ENCODE results near the gene STRA6. TPM values are rescaled to one million over a fixed set of nuclear protein-coding genes. Genes with fewer than 3 reads are reported as not detected.

STRA6 gene
- total and polyA plus RNA-seq, 8 donors = 0.06 to 1.7 (median 0.46) TPM; not detected in 2

DNA sequence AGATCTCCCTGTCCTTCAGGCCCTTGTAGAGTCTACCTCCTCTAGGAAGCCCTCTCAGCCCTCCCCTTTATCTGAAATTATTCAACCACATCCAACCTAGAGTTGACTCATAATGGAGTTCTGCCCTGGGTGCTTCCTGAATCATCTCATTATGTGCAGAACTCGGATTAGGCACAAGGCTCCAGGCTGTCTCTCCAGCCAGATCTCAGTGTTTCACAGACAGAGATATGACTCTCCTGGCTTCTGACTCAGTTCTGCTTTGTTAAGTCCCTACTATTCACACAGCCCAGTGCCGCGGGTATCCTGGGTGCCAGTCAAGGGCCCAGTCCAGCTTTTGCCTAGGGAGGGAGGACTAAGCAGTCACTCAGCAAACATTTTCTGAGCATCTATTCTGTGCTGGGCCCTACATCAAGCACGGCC, 9.3 kb downstream of the STRA6 start:
- Histone ChIP-seq H3K9me3 (no peaks in the 10 kb centered on the region), H3K27me3 (no peaks in the 10 kb centered on the region), H3K4me1 (no peaks in the 10 kb centered on the region), H3K27ac (no peak overlapping the region), H3K4me3 (no peak overlapping the region), H3K36me3 (no peaks in the 10 kb centered on the region)
- DNase-seq (peak in 1 of 6 donors; percentile 10), FAIRE-seq (no peak), ATAC-seq (no peak)
- intact Hi-C loops (cut with DNase I) = no loop called here
- WGBS, 2 donors = 66 to 80% methylated on average over 4 of the region's 4 CpGs
- TF ChIP-seq, protein P1, sequence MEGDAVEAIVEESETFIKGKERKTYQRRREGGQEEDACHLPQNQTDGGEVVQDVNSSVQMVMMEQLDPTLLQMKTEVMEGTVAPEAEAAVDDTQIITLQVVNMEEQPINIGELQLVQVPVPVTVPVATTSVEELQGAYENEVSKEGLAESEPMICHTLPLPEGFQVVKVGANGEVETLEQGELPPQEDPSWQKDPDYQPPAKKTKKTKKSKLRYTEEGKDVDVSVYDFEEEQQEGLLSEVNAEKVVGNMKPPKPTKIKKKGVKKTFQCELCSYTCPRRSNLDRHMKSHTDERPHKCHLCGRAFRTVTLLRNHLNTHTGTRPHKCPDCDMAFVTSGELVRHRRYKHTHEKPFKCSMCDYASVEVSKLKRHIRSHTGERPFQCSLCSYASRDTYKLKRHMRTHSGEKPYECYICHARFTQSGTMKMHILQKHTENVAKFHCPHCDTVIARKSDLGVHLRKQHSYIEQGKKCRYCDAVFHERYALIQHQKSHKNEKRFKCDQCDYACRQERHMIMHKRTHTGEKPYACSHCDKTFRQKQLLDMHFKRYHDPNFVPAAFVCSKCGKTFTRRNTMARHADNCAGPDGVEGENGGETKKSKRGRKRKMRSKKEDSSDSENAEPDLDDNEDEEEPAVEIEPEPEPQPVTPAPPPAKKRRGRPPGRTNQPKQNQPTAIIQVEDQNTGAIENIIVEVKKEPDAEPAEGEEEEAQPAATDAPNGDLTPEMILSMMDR (IDR thresholded peaks at IDR 0.05) = no peak

DNA sequence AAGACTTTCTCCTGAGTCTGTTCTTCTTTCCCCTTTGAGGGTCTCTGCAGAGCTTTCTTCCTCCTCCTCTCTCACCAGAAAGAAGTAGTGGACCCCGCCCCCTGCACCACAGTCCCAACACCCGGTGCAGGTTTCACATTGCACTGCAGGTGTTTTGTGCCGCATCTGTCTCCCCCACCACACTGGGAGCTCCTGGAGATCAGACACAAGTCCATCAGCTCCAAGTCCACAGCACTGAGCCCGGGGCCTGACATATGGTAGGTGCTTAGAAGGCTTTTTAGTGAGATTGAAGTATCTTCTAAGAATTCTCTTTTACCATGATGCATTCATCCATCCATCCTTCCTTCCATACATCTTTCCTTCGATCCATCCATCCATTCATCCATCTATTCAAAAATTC, 9.8 kb downstream of the STRA6 start:
- no peak overlapping the region for H3K27ac ChIP-seq
- FAIRE-seq (no peak), DNase-seq (peak in 1 of 6 donors; percentile 9), ATAC-seq (no peak)
- H3K9me3 ChIP-seq = no peaks in the 10 kb centered on the region
- H3K4me1 ChIP-seq = no peaks in the 10 kb centered on the region
- WGBS, 2 donors = 68 to 75% methylated on average over 5 of the region's 5 CpGs
- TF ChIP-seq, protein P1 (IDR thresholded peaks at IDR 0.05) = no peak
- intact Hi-C loops (cut with DNase I) = no loop called here
- no peaks in the 10 kb centered on the region for H3K27me3 ChIP-seq
- H3K4me3 ChIP-seq = no peak overlapping the region
- no peaks in the 10 kb centered on the region for H3K36me3 ChIP-seq

DNA sequence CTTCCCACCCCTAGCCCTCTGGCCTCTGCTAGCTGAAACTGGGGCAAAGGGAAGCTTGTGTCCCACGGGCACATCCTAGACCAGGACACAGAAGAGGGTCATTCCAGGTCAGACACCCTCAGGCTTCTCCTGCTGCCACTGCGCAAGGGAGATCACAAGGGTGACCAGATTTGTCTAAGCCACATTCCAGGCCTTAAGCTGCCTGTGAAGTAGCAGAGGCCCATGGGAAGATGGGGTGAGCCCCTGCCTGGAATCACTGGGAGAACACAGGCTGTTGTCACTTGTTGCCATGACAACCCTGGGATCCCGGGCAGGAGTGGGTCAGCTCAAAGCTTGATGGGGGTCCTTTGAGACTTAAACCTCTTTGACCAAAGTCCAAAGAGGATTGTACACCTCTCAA, 10.8 kb downstream of the STRA6 start:
- no peak for FAIRE-seq
- intact Hi-C loops (cut with DNase I) = no loop called here
- TF ChIP-seq, protein P1 (IDR thresholded peaks at IDR 0.05) = no peak
- no peak overlapping the region for H3K27ac ChIP-seq
- H3K4me3 ChIP-seq = no peak overlapping the region
- ATAC-seq = no peak
- H3K9me3 ChIP-seq = no peaks in the 10 kb centered on the region
- no peaks in the 10 kb centered on the region for H3K36me3 ChIP-seq
- 48 to 64% methylated on average over 3 of the region's 3 CpGs for WGBS, 2 donors
- DNase-seq = peak in 1 of 6 donors; percentile 14
- no peaks in the 10 kb centered on the region for H3K4me1 ChIP-seq
- no peaks in the 10 kb centered on the region for H3K27me3 ChIP-seq

DNA sequence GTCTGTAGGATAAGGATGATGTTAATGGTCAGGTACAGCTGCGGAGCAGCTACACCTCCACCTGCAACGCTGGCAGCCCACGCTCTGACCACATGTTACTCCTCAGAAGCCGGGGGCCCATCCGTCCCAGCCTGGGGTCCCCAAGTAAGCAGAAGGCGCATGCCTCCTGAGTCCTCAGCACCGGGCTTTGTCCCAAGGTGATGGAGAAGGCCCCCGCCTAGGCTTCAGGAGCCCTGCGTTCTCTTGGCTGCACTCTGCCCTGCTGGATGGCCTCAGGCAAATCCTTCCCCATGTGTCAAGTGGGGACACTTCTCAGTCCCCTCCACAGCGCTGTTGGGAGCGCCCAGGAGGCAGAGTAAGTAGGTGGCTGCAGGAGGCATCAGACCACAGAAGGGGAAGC, 14.4 kb downstream of the STRA6 start:
- FAIRE-seq (no peak), ATAC-seq (no peak), DNase-seq (peak in 1 of 6 donors; percentile 39)
- H3K27me3 ChIP-seq = no peaks in the 10 kb centered on the region
- no peak overlapping the region for H3K4me3 ChIP-seq
- no peak overlapping the region for H3K27ac ChIP-seq
- intact Hi-C loops (cut with DNase I) = no loop called here
- no peaks in the 10 kb centered on the region for H3K36me3 ChIP-seq
- no peaks in the 10 kb centered on the region for H3K9me3 ChIP-seq
- no peaks in the 10 kb centered on the region for H3K4me1 ChIP-seq
- 77 to 88% methylated on average over 11 of the region's 11 CpGs for WGBS, 2 donors
- TF ChIP-seq, protein P1 (IDR thresholded peaks at IDR 0.05) = no peak

DNA sequence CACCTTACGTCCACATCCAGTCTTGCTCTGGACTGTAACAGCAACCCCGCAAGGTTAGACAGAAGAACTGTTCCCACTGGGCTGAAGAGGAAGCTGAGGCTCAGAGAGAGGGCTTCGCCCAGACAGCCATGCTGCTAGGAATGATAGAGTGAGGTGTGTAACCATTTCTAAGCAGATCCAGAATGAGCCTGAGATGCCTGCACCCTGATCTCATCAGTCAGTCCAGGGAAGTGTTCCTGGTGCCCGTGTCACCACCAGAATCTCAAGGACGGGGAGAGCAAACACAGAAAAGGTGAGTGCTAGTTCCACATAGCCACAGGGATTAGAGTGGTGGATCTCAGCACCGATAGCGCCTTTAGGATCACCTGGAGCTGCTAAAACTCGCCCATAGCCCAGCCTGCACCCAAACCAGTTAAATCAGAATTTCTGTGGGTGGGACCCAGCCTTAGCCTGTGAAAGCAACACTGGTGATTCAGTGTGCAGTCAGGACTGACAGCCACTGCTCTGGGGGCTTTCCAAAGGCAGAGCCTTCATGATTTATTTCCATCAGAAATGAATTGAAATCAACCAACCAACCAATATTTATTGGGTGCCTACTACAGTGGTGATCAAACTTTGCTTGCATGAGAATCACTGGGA, 16.8 kb downstream of the STRA6 start:
- ATAC-seq = peak in 2 of 4 donors; percentile 31 to 54
- peak in 1 of 6 donors; percentile 0 for DNase-seq
- Histone ChIP-seq H3K4me3 (no peak overlapping the region), H3K27me3 (no peaks in the 10 kb centered on the region), H3K36me3 (no peaks in the 10 kb centered on the region), H3K4me1 (no peaks in the 10 kb centered on the region), H3K27ac (no peak overlapping the region), H3K9me3 (no peaks in the 10 kb centered on the region)
- TF ChIP-seq, protein P1 (IDR thresholded peaks at IDR 0.05) = no peak
- intact Hi-C loops (cut with DNase I) = no loop called here
- no peak for FAIRE-seq
- 36 to 39% methylated on average over 8 of the region's 8 CpGs for WGBS, 2 donors

All from pancreas (tissue), 10 donors.